Right lobe of liver (tissue), 4 donors: ENCODE measurements around the gene GNAQ.

Experiments
- CTCF ChIP-seq, 4 donors: fragments of 200-600 bp in 3 of 4; fragments of 450-650 bp in 1 of 4; IDR thresholded peaks; one replicate each; pipeline versions ENCODE4 v1.5.1 to v1.8.0; 2016 to 2022; ENCODE audit warnings: antibody characterized with exemption in 4 of 4, mild to moderate bottlenecking in 2 of 4
- POLR2A ChIP-seq: fragments of 450-650 bp; IDR thresholded peaks from one replicate; pipeline ENCODE4 v1.6.1; 2017; ENCODE audit warnings: antibody characterized with exemption, mild to moderate bottlenecking
- donor health status: DM: no; HTN: no; CAD: no.
- donor health status: DM: no; HTN: no; CAD: no.
- donor health status: DM: no; HTN: yes; CAD: no.

GRCh38 chr9:77985996-77986395, 45.6 kb downstream of the GNAQ start:
- TF ChIP-seq CTCF (IDR thresholded peaks at IDR 0.05) (no peak), POLR2A (no peak)
